Muscle layer of duodenum (tissue), 2 donors: Measurements from ENCODE around the gene OGFOD1.
"Not testable (repeated sequence)": the region's sequence is repeated elsewhere in the genome, so short reads cannot be mapped to it uniquely, and the experiment has no call there.

Experiments
- H3K27ac ChIP-seq: one replicate; pipeline ENCODE4 v1.7.0; 2013; ENCODE audit warnings: mild to moderate bottlenecking, low read length
- H3K27me3 ChIP-seq: one replicate; pipeline ENCODE4 v1.7.0; 2013; ENCODE audit warnings: low read depth, mild to moderate bottlenecking, control low read depth, low read length
- H3K36me3 ChIP-seq, 2 donors: one replicate each; pipeline ENCODE4 v1.7.0; 2013; ENCODE audit warnings: low read length in 2 of 2, control low read depth in 1 of 2, mild to moderate bottlenecking in 1 of 2; ENCODE audit not compliant: insufficient read depth in 2 of 2, control insufficient read depth in 1 of 2
- H3K4me1 ChIP-seq, 2 donors: one replicate each; pipeline ENCODE4 v1.7.0; 2013; ENCODE audit warnings: low read length in 2 of 2, mild to moderate bottlenecking in 2 of 2, control low read depth in 1 of 2, moderate library complexity in 1 of 2; ENCODE audit not compliant: insufficient read depth in 2 of 2, control insufficient read depth in 1 of 2
- H3K4me3 ChIP-seq, 2 donors: one replicate each; pipeline ENCODE4 v1.7.0; 2013; ENCODE audit warnings: low read length in 2 of 2, low read depth in 1 of 2, mild to moderate bottlenecking in 1 of 2
- H3K9me3 ChIP-seq, 2 donors: one replicate each; pipeline ENCODE4 v1.7.0; 2013; ENCODE audit warnings: low read length in 2 of 2, control low read depth in 1 of 2, mild to moderate bottlenecking in 1 of 2; ENCODE audit not compliant: control insufficient read depth in 1 of 2
- donor health status: healthy.

OGFOD1 gene

DNA sequence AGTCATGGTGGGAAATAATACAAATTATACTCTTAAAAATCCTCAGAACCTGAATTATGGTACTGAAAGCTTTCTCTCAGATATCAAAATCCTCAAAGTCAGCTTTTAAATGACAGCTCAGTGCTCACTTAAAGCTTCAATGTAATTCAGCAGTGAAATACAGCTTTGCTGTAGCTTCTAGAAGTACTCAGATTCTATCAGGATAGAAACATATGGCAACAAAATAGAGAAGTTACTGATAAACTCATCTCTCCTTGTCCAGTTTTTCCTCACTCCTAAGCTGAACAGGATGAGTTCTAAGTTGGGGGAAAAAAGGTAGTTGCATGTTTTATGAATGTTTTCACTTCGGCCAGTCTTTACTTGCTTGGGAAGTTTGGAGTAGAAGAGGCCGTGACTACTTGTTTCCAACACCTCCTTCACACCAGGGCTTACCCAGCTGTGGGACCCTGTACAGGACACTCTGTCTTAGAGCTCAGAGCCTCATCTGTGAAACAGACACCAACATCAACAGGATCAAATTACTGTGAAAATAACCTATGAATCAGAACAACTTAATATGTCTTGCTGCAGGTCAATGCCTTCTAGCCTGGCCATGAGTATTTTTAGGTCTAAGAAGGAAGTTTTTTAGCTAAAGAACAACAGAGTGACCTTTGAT, 30.2 kb downstream of the OGFOD1 start:
- no peaks in the 10 kb centered on the region for H3K4me1 ChIP-seq
- no peaks in the 10 kb centered on the region for H3K9me3 ChIP-seq
- no peaks in the 10 kb centered on the region for H3K27me3 ChIP-seq
- no peak overlapping the region for H3K27ac ChIP-seq
- no peak overlapping the region for H3K4me3 ChIP-seq
- H3K36me3 ChIP-seq, result peaks cover 21 to 71% of the 10 kb centered on the region in 2 donors

DNA sequence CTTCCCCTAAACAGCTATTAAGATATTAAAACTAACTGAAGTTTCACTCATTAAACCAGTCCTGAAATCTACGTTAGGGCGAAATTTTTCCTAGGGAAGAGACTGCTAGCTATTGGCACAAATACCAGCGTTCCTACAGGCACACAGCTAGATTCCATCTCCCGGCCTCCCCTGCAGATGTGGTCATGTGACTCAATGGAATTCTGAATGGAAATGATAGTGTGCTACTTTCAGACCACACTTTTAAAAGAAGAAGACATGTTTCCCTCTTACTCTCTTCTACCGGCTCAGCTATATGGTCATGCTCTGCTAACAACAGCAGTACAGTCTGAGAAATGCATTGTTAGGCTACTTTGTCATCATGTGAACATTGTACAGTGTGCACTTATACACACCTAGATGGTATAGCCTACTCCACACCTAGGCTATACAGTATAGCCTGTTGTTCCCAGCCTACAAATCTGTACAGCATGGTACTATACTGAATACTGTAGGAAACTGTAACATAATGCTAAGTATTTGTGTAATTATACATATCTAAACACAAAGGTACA, 31.4 kb downstream of the OGFOD1 start:
- H3K9me3 ChIP-seq, result no peaks in the 10 kb centered on the region
- H3K27me3 ChIP-seq, result no peaks in the 10 kb centered on the region
- H3K4me1 ChIP-seq, result no peaks in the 10 kb centered on the region
- no peak overlapping the region for H3K27ac ChIP-seq
- H3K36me3 ChIP-seq, result peaks cover 21 to 61% of the 10 kb centered on the region in 2 donors
- no peak overlapping the region for H3K4me3 ChIP-seq

DNA sequence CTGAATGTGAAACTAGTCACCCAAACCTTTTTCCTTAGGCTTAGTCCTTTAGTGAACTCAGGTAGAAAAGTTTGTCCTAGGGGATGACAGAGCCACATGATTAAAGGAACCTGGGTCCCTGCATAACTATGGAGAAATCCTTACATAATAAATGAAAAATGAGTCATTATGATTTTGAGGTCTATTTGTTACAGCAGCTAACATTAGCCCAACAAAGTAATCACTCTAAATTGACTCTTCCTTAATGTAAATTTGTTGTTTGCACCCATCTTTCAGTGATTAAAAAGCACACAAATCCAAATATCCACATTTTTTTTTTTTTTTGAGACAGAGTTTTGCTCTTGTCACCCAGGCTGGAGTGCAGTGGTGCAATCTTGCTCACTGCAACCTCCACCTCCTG, 32.0 kb downstream of the OGFOD1 start:
- Histone ChIP-seq H3K9me3 (no peaks in the 10 kb centered on the region), H3K4me1 (no peaks in the 10 kb centered on the region), H3K36me3 (peaks cover 21 to 57% of the 10 kb centered on the region in 2 donors), H3K4me3 (no peak overlapping the region), H3K27ac (no peak overlapping the region), H3K27me3 (no peaks in the 10 kb centered on the region)

DNA sequence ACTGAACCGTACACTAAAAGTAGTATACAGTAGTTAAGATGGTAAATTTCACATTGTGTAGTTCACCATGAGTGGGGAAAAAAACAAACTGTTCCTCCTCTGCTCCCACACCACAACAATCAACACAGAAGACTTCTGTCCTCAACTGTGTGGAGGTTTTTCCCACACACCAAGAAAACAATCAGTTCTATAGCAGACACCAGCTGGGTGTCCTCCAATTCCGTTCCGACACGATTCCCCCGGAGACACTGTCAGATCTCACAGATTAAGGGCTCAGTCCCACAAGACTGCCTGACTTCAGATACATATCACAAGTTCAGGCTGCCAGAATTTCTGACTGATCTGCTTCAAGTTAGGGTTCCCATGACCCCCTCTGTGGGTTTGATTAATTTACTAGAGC, 36.7 kb downstream of the OGFOD1 start:
- Histone ChIP-seq H3K4me1 (no peaks in the 10 kb centered on the region), H3K27me3 (no peaks in the 10 kb centered on the region), H3K27ac (no peak overlapping the region), H3K4me3 (no peak overlapping the region), H3K9me3 (no peaks in the 10 kb centered on the region), H3K36me3 (peaks cover 0 to 31% of the 10 kb centered on the region in 2 donors)

DNA sequence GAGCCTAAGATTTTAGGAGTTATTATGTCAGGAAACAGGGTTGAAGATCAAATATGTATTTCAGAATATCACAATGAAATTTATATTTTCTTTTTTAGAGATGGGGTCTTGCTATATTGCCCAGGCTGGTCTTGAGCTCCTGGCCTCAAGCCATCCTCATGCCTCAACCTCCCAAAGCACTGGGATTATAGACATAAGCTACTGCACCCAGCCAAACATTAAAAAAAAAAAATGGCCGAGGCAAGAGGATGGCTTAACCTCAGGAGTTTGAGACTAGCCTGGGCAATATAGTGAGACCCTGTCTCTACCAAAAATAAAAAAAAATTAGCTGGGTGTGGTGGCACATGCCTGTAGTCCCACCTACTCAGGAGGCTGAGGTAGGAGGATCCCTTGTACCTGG, 37.5 kb downstream of the OGFOD1 start:
- not testable (repeated sequence) for H3K27ac ChIP-seq, H3K9me3 ChIP-seq

DNA sequence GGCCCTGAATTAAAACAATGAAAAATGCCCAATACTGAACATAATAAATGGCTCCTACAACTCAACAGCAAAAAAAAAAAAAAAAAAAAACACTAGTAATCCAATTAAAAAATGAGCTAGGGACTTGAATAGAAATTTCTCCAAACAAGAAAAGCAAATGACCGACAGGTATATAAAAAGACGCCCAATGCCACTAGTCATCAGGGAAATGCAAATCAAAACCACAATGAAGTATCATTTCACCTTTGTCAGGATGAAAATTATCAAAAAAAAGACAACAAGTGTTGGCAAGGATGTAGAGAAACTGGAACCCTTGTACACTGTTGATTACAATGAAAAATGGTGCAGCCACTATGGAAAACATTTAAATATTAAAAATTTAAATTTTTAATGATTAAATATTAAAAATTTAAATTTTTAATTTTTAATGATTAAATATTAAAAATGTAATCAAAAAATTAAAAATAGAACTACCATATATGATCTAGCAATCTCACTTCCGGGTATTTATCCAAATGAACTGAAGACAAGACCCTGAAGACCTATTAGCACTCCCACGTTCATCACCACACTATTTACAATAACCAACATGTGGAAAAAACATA, 40.4 kb downstream of the OGFOD1 start:
- no peaks in the 10 kb centered on the region for H3K27me3 ChIP-seq
- H3K4me1 ChIP-seq, result no peaks in the 10 kb centered on the region
- no peak overlapping the region for H3K27ac ChIP-seq
- H3K36me3 ChIP-seq, result peaks cover 2 to 19% of the 10 kb centered on the region in 2 donors
- no peaks in the 10 kb centered on the region for H3K9me3 ChIP-seq
- H3K4me3 ChIP-seq, result no peak overlapping the region

More for the DNA sequence above, 37.5 kb downstream of the OGFOD1 start:
- not testable (repeated sequence) for H3K27me3 ChIP-seq, H3K4me3 ChIP-seq, H3K4me1 ChIP-seq
- H3K36me3 ChIP-seq, result peaks cover 0 to 24% of the 10 kb centered on the region in 2 donors

DNA sequence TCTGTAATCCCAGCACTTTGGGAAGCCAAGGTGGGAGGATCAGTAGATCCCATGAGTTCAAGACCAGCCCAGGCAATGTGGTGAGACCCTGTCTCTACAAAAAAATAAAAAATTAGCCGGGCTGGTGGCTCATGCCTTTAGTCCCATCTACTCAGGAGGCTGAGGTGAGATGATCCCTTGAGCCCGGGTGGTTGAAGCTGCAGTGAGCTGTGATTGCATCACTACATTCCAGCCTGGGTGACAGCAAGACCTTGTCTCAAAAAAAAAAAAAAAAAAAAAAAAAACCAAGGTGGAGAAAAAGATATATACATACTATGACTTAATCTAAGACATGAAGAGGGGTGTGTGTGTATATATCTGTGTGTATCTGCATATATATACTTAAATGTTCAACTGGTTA, 41.8 kb downstream of the OGFOD1 start:
- H3K27ac ChIP-seq, result no peak overlapping the region
- H3K27me3 ChIP-seq, result no peaks in the 10 kb centered on the region
- H3K9me3 ChIP-seq, result no peaks in the 10 kb centered on the region
- H3K4me3 ChIP-seq, result no peak overlapping the region
- peaks cover 10 to 32% of the 10 kb centered on the region in 2 donors for H3K36me3 ChIP-seq
- no peaks in the 10 kb centered on the region for H3K4me1 ChIP-seq

DNA sequence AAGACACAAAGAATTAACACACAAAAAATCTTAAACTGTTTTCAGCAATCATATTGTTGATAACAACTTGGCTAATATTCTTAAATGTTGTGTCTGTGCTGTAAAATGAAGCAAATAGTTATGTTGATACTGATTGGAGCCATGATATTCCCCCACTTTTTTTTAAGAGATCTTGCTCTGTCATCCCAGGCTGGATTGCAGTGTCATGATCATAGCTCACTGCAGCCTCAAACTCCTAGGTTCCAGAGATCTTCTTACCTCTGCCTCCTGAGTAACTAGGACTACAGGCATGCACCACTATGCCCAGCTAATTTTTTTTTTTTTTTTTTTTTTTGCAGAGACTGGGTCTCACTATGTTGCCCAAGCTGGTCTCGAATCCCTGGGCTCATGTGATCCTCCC, 42.5 kb downstream of the OGFOD1 start:
- Histone ChIP-seq H3K4me3 (no peak overlapping the region), H3K4me1 (no peaks in the 10 kb centered on the region), H3K36me3 (peaks cover 17 to 39% of the 10 kb centered on the region in 2 donors), H3K9me3 (no peaks in the 10 kb centered on the region), H3K27me3 (no peaks in the 10 kb centered on the region), H3K27ac (no peak overlapping the region)

DNA sequence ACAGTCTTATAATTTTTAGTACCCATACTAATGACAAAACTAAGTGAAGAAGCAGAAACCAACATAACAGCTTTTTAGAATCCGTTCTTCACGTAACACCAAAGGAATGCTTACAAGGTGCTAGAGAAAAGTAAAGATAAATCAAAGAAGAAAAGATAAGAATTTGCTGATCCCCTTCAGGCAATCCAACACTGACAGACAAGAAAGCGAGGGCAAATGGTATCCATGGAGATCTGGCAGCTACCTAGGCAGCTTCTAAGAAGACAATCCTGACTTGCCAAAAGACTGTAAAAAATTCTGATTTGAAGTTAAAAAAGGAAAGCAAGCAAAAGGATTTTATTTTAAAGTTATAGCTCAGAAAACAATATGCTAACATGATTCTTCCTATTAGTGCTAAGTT, 53.8 kb downstream of the OGFOD1 start:
- no peak overlapping the region for H3K4me3 ChIP-seq
- no peaks in the 10 kb centered on the region for H3K4me1 ChIP-seq
- no peaks in the 10 kb centered on the region for H3K27me3 ChIP-seq
- no peak overlapping the region for H3K27ac ChIP-seq
- peaks cover 27 to 72% of the 10 kb centered on the region in 2 donors for H3K36me3 ChIP-seq
- no peaks in the 10 kb centered on the region for H3K9me3 ChIP-seq

DNA sequence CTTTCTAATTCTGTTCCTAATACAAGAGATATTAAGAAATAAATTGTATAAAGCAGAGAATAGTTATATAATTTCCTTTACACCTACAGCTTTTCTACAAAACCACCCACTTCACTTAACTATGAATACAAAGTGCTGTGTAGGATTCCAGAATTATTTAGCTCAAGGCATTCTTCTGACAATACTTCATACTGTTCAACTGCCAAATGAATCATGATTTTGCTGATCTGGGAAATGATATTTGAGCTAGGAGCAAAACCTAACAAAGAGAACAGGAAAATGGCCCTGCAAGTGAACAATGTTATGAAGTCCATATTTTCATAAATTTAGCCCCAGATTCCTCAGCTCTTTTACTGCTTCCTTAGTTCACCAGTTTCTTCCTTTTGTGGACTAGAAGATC, 55.6 kb downstream of the OGFOD1 start:
- no peak overlapping the region for H3K4me3 ChIP-seq
- H3K9me3 ChIP-seq, result no peaks in the 10 kb centered on the region
- H3K4me1 ChIP-seq, result no peaks in the 10 kb centered on the region
- H3K27ac ChIP-seq, result no peak overlapping the region
- H3K36me3 ChIP-seq, result peaks cover 22 to 61% of the 10 kb centered on the region in 2 donors
- H3K27me3 ChIP-seq, result no peaks in the 10 kb centered on the region

DNA sequence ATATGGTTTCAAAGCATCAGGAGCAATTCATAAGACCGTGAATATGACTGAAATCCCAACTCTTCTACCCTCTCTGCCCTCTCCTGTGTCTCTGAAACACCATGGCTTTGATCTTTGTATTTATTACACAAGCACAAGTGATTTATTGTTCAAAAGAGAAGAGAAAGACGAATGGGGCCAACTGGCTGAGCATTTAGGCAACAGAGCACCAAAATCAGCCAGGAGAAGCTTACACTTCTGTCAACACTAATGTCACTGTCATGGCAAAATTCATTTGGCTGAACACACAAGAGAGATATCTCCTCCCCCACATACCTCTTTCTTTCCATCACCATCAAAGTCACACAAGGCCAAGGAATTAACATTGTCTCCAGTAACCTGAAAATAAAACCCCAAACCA, 59.2 kb downstream of the OGFOD1 start:
- no peak overlapping the region for H3K27ac ChIP-seq
- H3K27me3 ChIP-seq, result no peaks in the 10 kb centered on the region
- no peak overlapping the region for H3K4me3 ChIP-seq
- H3K9me3 ChIP-seq, result no peaks in the 10 kb centered on the region
- peaks cover 0 to 7% of the 10 kb centered on the region in 2 donors for H3K4me1 ChIP-seq
- peaks cover 16 to 38% of the 10 kb centered on the region in 2 donors for H3K36me3 ChIP-seq
